Muscle of leg (tissue), 11 donors: ENCODE results near the gene TMEM259. TPM values are rescaled to one million over a fixed set of nuclear protein-coding genes. Genes with fewer than 3 reads are reported as not detected.

Experiments
- DNase-seq: peaks from one replicate; pipeline ENCODE4 v3.0.0; 2013
- H3K27ac ChIP-seq: one replicate; pipeline ENCODE4 v1.5.1; 2013; ENCODE audit warnings: mild to moderate bottlenecking, low read length, control low read depth
- H3K27me3 ChIP-seq: one replicate; pipeline ENCODE4 v1.6.1; 2013; ENCODE audit warnings: low read length; ENCODE audit not compliant: control insufficient read depth, insufficient read depth
- H3K36me3 ChIP-seq: one replicate; pipeline ENCODE4 v1.6.1; 2013; ENCODE audit warnings: low read length; ENCODE audit not compliant: control insufficient read depth, insufficient read depth
- H3K4me1 ChIP-seq: one replicate; pipeline ENCODE4 v1.6.1; 2013; ENCODE audit warnings: low read length; ENCODE audit not compliant: control insufficient read depth, insufficient read depth
- H3K4me3 ChIP-seq: one replicate; pipeline ENCODE4 v1.5.1; 2013; ENCODE audit warnings: low read length, control low read depth
- H3K9me3 ChIP-seq: replicated peaks from 2 replicates; pipeline ENCODE4 v1.6.1; 2013; ENCODE audit warnings: low read depth, low read length; ENCODE audit not compliant: control insufficient read depth
- WGBS: methylation state at CpG from one replicate; pipeline ENCODE4 v1.1.5; 2013; ENCODE audit warnings: missing lambda C conversion rate; ENCODE audit not compliant: insufficient coverage; 5-methylcytosine and 5-hydroxymethylcytosine counted together
- polyA plus RNA-seq, 8 donors: library from polyadenylated mRNA; unstranded; fragments of 120-200 nt; gene quantifications; one replicate each; pipeline versions ENCODE4 v1.2.1 to v1.2.3, GENCODE V29; 2013; ENCODE audit warnings: inconsistent platforms in 1 of 8, low replicate concordance in 1 of 8; ENCODE audit not compliant: insufficient read length in 8 of 8, insufficient read depth in 1 of 8
- total RNA-seq: library from RNA; stranded (reverse); fragments of 120-200 nt; gene quantifications from one replicate; pipeline ENCODE4 v1.2.4, GENCODE V29; 2013

Gene TMEM259
- total and polyA plus RNA-seq, 9 donors: 60.5 to 115 (median 83.1) TPM

- 52% methylated on average over 19 of the region's 29 CpGs for WGBS
- Histone ChIP-seq H3K36me3 (peaks cover 19% of the 10 kb centered on the region), H3K9me3 (peaks cover 7% of the 10 kb centered on the region), H3K27me3 (peaks cover 11% of the 10 kb centered on the region), H3K4me3 (no peak overlapping the region), H3K27ac (no peak overlapping the region), H3K4me1 (peaks cover 3% of the 10 kb centered on the region)
- DNase-seq: no peak
Observed at GRCh38 chr19:973726-974563, 47.0 kb downstream of the TMEM259 start.

- Histone ChIP-seq H3K27me3 (peaks cover 11% of the 10 kb centered on the region), H3K27ac (no peak overlapping the region), H3K4me3 (no peak overlapping the region), H3K4me1 (peaks cover 3% of the 10 kb centered on the region), H3K9me3 (peaks cover 7% of the 10 kb centered on the region), H3K36me3 (peaks cover 28% of the 10 kb centered on the region)
- WGBS: 87% methylated on average over 3 of the region's 6 CpGs
- no peak for DNase-seq
Observed at GRCh38 chr19:972281-972680, 48.6 kb downstream of the TMEM259 start.

- H3K4me3 ChIP-seq: no peak overlapping the region
- peaks cover 11% of the 10 kb centered on the region for H3K27me3 ChIP-seq
- 100% methylated on average over 4 of the region's 24 CpGs for WGBS
- no peak for DNase-seq
- no peak overlapping the region for H3K27ac ChIP-seq
- peaks cover 32% of the 10 kb centered on the region for H3K36me3 ChIP-seq
- peaks cover 3% of the 10 kb centered on the region for H3K4me1 ChIP-seq
- H3K9me3 ChIP-seq: peaks cover 7% of the 10 kb centered on the region
Observed at GRCh38 chr19:971795-972194, 49.1 kb downstream of the TMEM259 start.

GRCh38 chr19:970695-971094 lies 50.2 kb downstream of the TMEM259 start:
- Histone ChIP-seq H3K27me3 (peaks cover 7% of the 10 kb centered on the region), H3K27ac (no peak overlapping the region), H3K36me3 (peaks cover 36% of the 10 kb centered on the region), H3K9me3 (peaks cover 11% of the 10 kb centered on the region), H3K4me3 (no peak overlapping the region), H3K4me1 (peaks cover 3% of the 10 kb centered on the region)
- WGBS: 98% methylated on average over 14 of the region's 14 CpGs
- no peak for DNase-seq

GRCh38 chr19:966485-967088 lies 54.3 kb downstream of the TMEM259 start:
- Histone ChIP-seq H3K27me3 (no peaks in the 10 kb centered on the region), H3K4me1 (peaks cover 4% of the 10 kb centered on the region), H3K36me3 (peaks cover 40% of the 10 kb centered on the region), H3K9me3 (peaks cover 11% of the 10 kb centered on the region), H3K4me3 (no peak overlapping the region), H3K27ac (no peak overlapping the region)
- peak; percentile 58 for DNase-seq
- 88% methylated on average over 12 of the region's 17 CpGs for WGBS

GRCh38 chr19:964761-965694 lies 55.9 kb downstream of the TMEM259 start:
- H3K27me3 ChIP-seq: peaks cover under 1% of the 10 kb centered on the region
- H3K4me3 ChIP-seq: no peak overlapping the region
- H3K9me3 ChIP-seq: peaks cover 4% of the 10 kb centered on the region
- DNase-seq: no peak
- H3K36me3 ChIP-seq: peaks cover 35% of the 10 kb centered on the region
- H3K4me1 ChIP-seq: peaks cover 4% of the 10 kb centered on the region
- 96% methylated on average over 19 of the region's 19 CpGs for WGBS
- H3K27ac ChIP-seq: no peak overlapping the region

- H3K4me1 ChIP-seq: peaks cover 4% of the 10 kb centered on the region
- H3K36me3 ChIP-seq: peaks cover 35% of the 10 kb centered on the region
- H3K9me3 ChIP-seq: peaks cover 4% of the 10 kb centered on the region
- no peak overlapping the region for H3K4me3 ChIP-seq
- no peak overlapping the region for H3K27ac ChIP-seq
- 88% methylated on average over 16 of the region's 16 CpGs for WGBS
- no peak for DNase-seq
- H3K27me3 ChIP-seq: peaks cover 3% of the 10 kb centered on the region
Observed at GRCh38 chr19:964116-964520, 56.8 kb downstream of the TMEM259 start.

GRCh38 chr19:963486-963951 lies 57.4 kb downstream of the TMEM259 start:
- Histone ChIP-seq H3K4me1 (peaks cover 4% of the 10 kb centered on the region), H3K4me3 (no peak overlapping the region), H3K27ac (no peak overlapping the region), H3K36me3 (peaks cover 32% of the 10 kb centered on the region), H3K9me3 (peaks cover 4% of the 10 kb centered on the region), H3K27me3 (peaks cover 3% of the 10 kb centered on the region)
- 69% methylated on average over 11 of the region's 11 CpGs for WGBS
- no peak for DNase-seq

- no peak overlapping the region for H3K27ac ChIP-seq
- DNase-seq: no peak
- peaks cover 3% of the 10 kb centered on the region for H3K27me3 ChIP-seq
- H3K4me1 ChIP-seq: peaks cover 4% of the 10 kb centered on the region
- peaks cover 28% of the 10 kb centered on the region for H3K36me3 ChIP-seq
- H3K9me3 ChIP-seq: peaks cover 4% of the 10 kb centered on the region
- 83% methylated on average over 16 of the region's 31 CpGs for WGBS
- no peak overlapping the region for H3K4me3 ChIP-seq
Observed at GRCh38 chr19:962683-963400, 58.1 kb downstream of the TMEM259 start.
